Keratinocyte (primary cell): ENCODE measurements around the gene SPON1.

ENCODE experiments used
- CTCF ChIP-seq, 3 experiments: IDR thresholded peaks in 1 of 3; conservative IDR thresholded peaks in 1 of 3; optimal IDR thresholded peaks in 1 of 3; 2 replicates in 2 of 3; 3 replicates in 1 of 3; pipeline versions ENCODE3 to v1.5.1; 2011; ENCODE audit warnings: low read length in 3 of 3, mild to moderate bottlenecking in 3 of 3, moderate library complexity in 2 of 3, control low read depth in 1 of 3, inconsistent platforms in 1 of 3; ENCODE audit not compliant: insufficient read depth in 2 of 3; ENCODE audit errors: extremely low read depth in 1 of 3
- EZH2 ChIP-seq: IDR thresholded peaks from one replicate; pipeline ENCODE4 v1.6.1; 2012; ENCODE audit warnings: inconsistent platforms, mild to moderate bottlenecking, low read length, moderate library complexity

GRCh38 chr11:14290422-14290821 is 327.9 kb downstream of the SPON1 start:
- no peak for TF ChIP-seq CTCF (optimal IDR thresholded peaks at IDR 0.05 in 1 of 3, IDR thresholded peaks at IDR 0.05 in 1 of 3, conservative IDR thresholded peaks at IDR 0.05 in 1 of 3; ENCODE audit: extremely low read depth in 1 of 3, insufficient read depth in 2 of 3, low read length in 3 of 3)
- TF ChIP-seq EZH2: no peak
